Panc1 (cell line): ENCODE measurements around the gene EXOC6B.

Experiments
- POLR2AphosphoS5 ChIP-seq: IDR thresholded peaks from 2 replicates; pipeline ENCODE4 v1.6.1; 2012; ENCODE audit warnings: mild to moderate bottlenecking, low read depth, low read length, moderate library complexity
- REST ChIP-seq, 2 experiments: IDR thresholded peaks; 2 replicates each; pipeline ENCODE4 v1.6.1; 2011 to 2012; ENCODE audit warnings: low read depth in 2 of 2, control low read depth in 1 of 2, low read length in 1 of 2, mild to moderate bottlenecking in 1 of 2, moderate library complexity in 1 of 2; ENCODE audit not compliant: insufficient read depth in 1 of 2
- SIN3A ChIP-seq: IDR thresholded peaks from 2 replicates; pipeline ENCODE4 v1.6.1; 2012; ENCODE audit warnings: low read depth, mild to moderate bottlenecking, low read length, moderate library complexity, borderline replicate concordance; ENCODE audit not compliant: insufficient read depth
- TCF7L2 ChIP-seq: IDR thresholded peaks from 2 replicates; pipeline ENCODE4 v1.6.1; 2011; ENCODE audit warnings: mild to moderate bottlenecking, low read depth, low read length, inconsistent platforms
- TF ChIP-seq, protein P1 (sequence below): fragments of 450-650 bp; IDR thresholded peaks from 2 replicates; pipeline ENCODE4 v1.5.1; 2017; ENCODE audit warnings: mild to moderate bottlenecking

DNA sequence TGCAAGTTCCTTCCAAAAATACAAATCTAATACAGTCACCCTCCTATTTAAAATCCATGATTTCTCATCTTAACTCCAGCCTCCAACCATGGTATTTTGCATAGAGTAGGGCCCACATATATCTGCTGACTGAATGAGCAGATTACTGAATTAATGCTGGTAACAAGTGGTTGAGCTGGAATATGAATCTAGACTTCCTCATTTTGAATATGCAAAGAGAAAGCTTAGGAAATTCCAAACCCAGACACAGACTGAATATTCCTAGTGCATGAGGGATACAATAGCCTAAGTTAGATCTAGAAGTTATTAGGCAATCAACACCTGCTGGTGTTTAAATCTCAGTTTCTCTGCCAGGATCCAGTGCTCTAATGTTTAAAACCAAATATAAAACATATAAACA, 463.1 kb downstream of the EXOC6B start:
- TF ChIP-seq, protein P1, sequence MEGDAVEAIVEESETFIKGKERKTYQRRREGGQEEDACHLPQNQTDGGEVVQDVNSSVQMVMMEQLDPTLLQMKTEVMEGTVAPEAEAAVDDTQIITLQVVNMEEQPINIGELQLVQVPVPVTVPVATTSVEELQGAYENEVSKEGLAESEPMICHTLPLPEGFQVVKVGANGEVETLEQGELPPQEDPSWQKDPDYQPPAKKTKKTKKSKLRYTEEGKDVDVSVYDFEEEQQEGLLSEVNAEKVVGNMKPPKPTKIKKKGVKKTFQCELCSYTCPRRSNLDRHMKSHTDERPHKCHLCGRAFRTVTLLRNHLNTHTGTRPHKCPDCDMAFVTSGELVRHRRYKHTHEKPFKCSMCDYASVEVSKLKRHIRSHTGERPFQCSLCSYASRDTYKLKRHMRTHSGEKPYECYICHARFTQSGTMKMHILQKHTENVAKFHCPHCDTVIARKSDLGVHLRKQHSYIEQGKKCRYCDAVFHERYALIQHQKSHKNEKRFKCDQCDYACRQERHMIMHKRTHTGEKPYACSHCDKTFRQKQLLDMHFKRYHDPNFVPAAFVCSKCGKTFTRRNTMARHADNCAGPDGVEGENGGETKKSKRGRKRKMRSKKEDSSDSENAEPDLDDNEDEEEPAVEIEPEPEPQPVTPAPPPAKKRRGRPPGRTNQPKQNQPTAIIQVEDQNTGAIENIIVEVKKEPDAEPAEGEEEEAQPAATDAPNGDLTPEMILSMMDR, result no peak
- TF ChIP-seq POLR2AphosphoS5 (no peak), SIN3A (no peak), REST (IDR thresholded peaks at IDR 0.05; ENCODE audit: insufficient read depth in 1 of 2, low read depth in 2 of 2, low read length in 1 of 2) (no peak), TCF7L2 (no peak)
